ENCODE measurements around the gene CYP27C1.
"Not testable (repeated sequence)": the region's sequence is repeated elsewhere in the genome, so short reads cannot be mapped to it uniquely, and the experiment has no call there.

GRCh38 chr2:127163090-127163406, 57.1 kb downstream of the CYP27C1 start:
- not testable (repeated sequence) for TF ChIP-seq CTCF (IDR thresholded peaks at IDR 0.05 in 4 of 5, conservative IDR thresholded peaks at IDR 0.05 in 1 of 5); POLR2A (IDR thresholded peaks at IDR 0.05)
